Endothelial cell of umbilical vein (primary cell): ENCODE measurements around the gene REEP1.

Experiments
- CTCF ChIP-seq, 2 donors: IDR thresholded peaks; 1 replicate in 1 of 2; 2 replicates in 1 of 2; pipeline ENCODE4 v1.5.1; 2011; ENCODE audit warnings: low read length in 2 of 2, mild to moderate bottlenecking in 2 of 2, moderate library complexity in 2 of 2, control low read depth in 1 of 2, inconsistent platforms in 1 of 2, low read depth in 1 of 2; ENCODE audit not compliant: insufficient read depth in 1 of 2; ENCODE audit errors: extremely low read depth in 1 of 2
- GATA2 ChIP-seq: IDR thresholded peaks from 2 replicates; pipeline ENCODE4 v1.7.0; 2011; ENCODE audit warnings: low read depth, mild to moderate bottlenecking, moderate library complexity, mixed read lengths, low read length; ENCODE audit not compliant: insufficient read length, insufficient read depth
- POLR2AphosphoS5 ChIP-seq: IDR thresholded peaks from 2 replicates; pipeline ENCODE4 v1.6.1; 2012; ENCODE audit warnings: low read depth, mild to moderate bottlenecking, control low read depth, low read length, moderate library complexity; ENCODE audit not compliant: insufficient read depth

DNA sequence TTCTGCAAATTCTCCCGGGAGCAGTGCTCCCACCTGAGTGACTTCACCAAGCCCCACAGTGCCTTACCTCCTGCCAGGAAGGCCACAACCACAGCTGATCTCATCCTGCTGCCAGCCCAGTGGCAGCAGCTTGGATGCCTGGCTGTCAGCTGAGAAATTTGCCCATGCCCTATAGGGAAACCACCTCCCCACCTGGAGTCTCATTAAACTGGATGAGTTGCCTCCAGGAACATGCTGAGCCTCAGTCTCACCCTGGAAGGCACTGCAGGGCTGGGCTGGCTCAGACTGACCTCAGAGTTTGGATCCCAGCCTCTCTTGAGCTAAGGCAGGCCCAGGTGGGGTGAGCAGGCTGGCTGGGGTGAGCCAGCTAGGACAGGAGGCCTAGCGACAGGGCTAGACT is 23.3 kb downstream of the REEP1 start:
- TF ChIP-seq CTCF (IDR thresholded peaks at IDR 0.05; ENCODE audit: extremely low read depth in 1 of 2, insufficient read depth in 1 of 2, low read depth in 1 of 2, low read length in 2 of 2): no peak
- no peak for TF ChIP-seq GATA2
- TF ChIP-seq POLR2AphosphoS5: no peak
